GM18868 (cell line): ENCODE measurements around the gene TBC1D3I.
"Not testable (repeated sequence)": the region's sequence is repeated elsewhere in the genome, so short reads cannot be mapped to it uniquely, and the experiment has no call there.

Experiments used
- ATAC-seq: cut with Tn5 transposase; IDR thresholded peaks from one replicate; pipeline ENCODE4 v1.9.1; 2021; ENCODE audit warnings: mild to moderate bottlenecking, moderate library complexity; ENCODE audit not compliant: unreplicated experiment

Gene TBC1D3I

GRCh38 chr17:36207383-36207782 is 57.0 kb downstream of the TBC1D3I start:
- ATAC-seq, result not testable (repeated sequence)

GRCh38 chr17:36206486-36206821 is 57.9 kb downstream of the TBC1D3I start:
- ATAC-seq, result not testable (repeated sequence)

GRCh38 chr17:36205637-36206485 is 58.5 kb downstream of the TBC1D3I start:
- ATAC-seq, result no peak

GRCh38 chr17:36204724-36205500 is 59.5 kb downstream of the TBC1D3I start:
- ATAC-seq, result no peak
